DOHH2 (cell line): ENCODE measurements around the gene FAM241B.

Source experiments
- H3F3A ChIP-seq: fragments of 200-600 bp; sonication (generic), shearing (Covaris generic); 2 replicates; pipeline ENCODE4 v1.6.0; 2016; ENCODE audit warnings: antibody characterized with exemption, mild to moderate bottlenecking; ENCODE audit not compliant: control insufficient read depth, insufficient read depth
- H3K27ac ChIP-seq: fragments of 200-600 bp; sonication (generic); 2 replicates; pipeline ENCODE4 v1.5.1; 2014; ENCODE audit warnings: low read depth, mild to moderate bottlenecking, low read length, moderate library complexity
- H3K27me3 ChIP-seq: fragments of 200-600 bp; sonication (generic); 2 replicates; pipeline ENCODE4 v1.6.1; 2014; ENCODE audit warnings: mild to moderate bottlenecking, low read length, mixed read lengths; ENCODE audit not compliant: control insufficient read depth
- H3K36me3 ChIP-seq: fragments of 200-600 bp; sonication (generic); 2 replicates; pipeline ENCODE4 v1.6.1; 2014; ENCODE audit warnings: mild to moderate bottlenecking, low read length, moderate library complexity, mixed read lengths; ENCODE audit not compliant: control insufficient read depth
- H3K4me1 ChIP-seq: fragments of 200-600 bp; sonication (generic); 2 replicates; pipeline ENCODE4 v1.6.1; 2014; ENCODE audit warnings: mild to moderate bottlenecking, low read length, mixed read lengths; ENCODE audit not compliant: control insufficient read depth
- H3K4me2 ChIP-seq: fragments of 200-600 bp; sonication (generic); 2 replicates; pipeline ENCODE4 v1.6.0; 2014; ENCODE audit warnings: mild to moderate bottlenecking, low read length, moderate library complexity
- H3K4me3 ChIP-seq: fragments of 200-600 bp; sonication (generic); 2 replicates; pipeline ENCODE4 v1.5.1; 2014; ENCODE audit warnings: mild to moderate bottlenecking, low read length, mixed read lengths
- H3K79me2 ChIP-seq: fragments of 200-600 bp; sonication (generic); 2 replicates; pipeline ENCODE4 v1.6.1; 2014; ENCODE audit warnings: mild to moderate bottlenecking, low read length, mixed read lengths; ENCODE audit not compliant: control insufficient read depth
- H3K9me2 ChIP-seq: fragments of 200-600 bp; sonication (generic); replicated peaks from 2 replicates; pipeline ENCODE4 v1.6.1; 2014; ENCODE audit warnings: mild to moderate bottlenecking, low read length, mixed read lengths; ENCODE audit not compliant: control insufficient read depth
- H3K9me3 ChIP-seq: fragments of 200-600 bp; sonication (generic); 2 replicates; pipeline ENCODE4 v1.6.1; 2014; ENCODE audit warnings: antibody characterized with exemption, low read length, mixed read lengths; ENCODE audit not compliant: control insufficient read depth, insufficient read depth
- H4K20me1 ChIP-seq: fragments of 200-600 bp; sonication (generic); 2 replicates; pipeline ENCODE4 v1.6.0; 2014; ENCODE audit warnings: low read depth, mild to moderate bottlenecking, antibody characterized with exemption, low read length, moderate library complexity; ENCODE audit not compliant: control insufficient read depth, insufficient read depth
- EZH2phosphoT487 ChIP-seq: fragments of 200-600 bp; sonication (generic); IDR thresholded peaks from 2 replicates; pipeline ENCODE4 v1.6.1; 2017; ENCODE audit warnings: borderline replicate concordance, mild to moderate bottlenecking, antibody characterized with exemption, low read length, moderate library complexity, mixed read lengths
- TF ChIP-seq, protein P1 (sequence below): fragments of 200-600 bp; sonication (generic); IDR thresholded peaks from one replicate; pipeline ENCODE4 v1.5.1; 2014; ENCODE audit warnings: antibody characterized with exemption, mild to moderate bottlenecking, low read depth, low read length; ENCODE audit not compliant: poor library complexity, severe bottlenecking

FAM241B gene

DNA sequence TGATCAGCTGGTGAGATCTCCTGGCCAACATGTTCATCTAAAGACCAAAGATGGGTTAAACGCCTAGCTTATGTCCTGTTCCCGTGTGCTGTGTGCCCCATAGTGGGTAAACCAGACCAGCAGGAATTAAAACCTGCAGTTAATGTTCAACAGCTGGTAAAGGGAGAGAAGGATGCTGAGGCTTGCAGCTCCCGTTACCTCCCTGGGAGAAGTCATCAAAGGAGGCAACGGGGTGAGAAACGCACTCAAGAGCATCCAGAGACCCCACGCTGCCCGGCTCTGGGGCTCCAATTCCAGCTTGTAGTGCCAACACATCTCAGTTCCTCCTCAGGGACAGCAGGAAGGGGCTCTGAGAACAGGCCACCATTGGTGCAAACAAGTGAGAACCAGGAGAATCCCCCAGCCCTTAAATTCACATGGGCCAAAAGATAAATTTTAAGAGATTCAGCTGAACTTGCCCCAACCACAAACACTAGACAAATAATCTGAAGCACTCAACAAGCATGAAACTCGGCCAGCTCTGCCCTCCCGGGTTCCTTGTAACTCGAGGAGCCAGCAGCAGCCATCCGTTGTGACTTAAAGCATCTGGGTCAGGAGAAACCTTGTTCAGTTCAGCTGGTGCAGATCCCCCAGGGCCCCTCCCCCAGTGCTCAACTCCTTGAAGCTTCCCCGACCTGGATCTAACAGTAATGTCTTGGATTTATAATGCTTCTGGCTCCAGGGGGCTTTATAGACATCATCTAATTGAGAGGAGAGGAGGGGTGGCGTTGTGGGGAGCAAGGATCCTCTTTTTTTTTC lies 29.4 kb downstream of the FAM241B start:
- H3K27ac ChIP-seq = no peak overlapping the region
- peaks cover 8% of the 10 kb centered on the region; the same call in 1 of the 2 replicates for H3K27me3 ChIP-seq
- H3K36me3 ChIP-seq = no peaks in the 10 kb centered on the region
- no peaks in the 10 kb centered on the region for H3F3A ChIP-seq
- H3K79me2 ChIP-seq = no peaks in the 10 kb centered on the region
- H3K4me3 ChIP-seq = no peak overlapping the region
- H3K4me2 ChIP-seq = no peak overlapping the region
- no peak for TF ChIP-seq EZH2phosphoT487
- TF ChIP-seq, protein P1, sequence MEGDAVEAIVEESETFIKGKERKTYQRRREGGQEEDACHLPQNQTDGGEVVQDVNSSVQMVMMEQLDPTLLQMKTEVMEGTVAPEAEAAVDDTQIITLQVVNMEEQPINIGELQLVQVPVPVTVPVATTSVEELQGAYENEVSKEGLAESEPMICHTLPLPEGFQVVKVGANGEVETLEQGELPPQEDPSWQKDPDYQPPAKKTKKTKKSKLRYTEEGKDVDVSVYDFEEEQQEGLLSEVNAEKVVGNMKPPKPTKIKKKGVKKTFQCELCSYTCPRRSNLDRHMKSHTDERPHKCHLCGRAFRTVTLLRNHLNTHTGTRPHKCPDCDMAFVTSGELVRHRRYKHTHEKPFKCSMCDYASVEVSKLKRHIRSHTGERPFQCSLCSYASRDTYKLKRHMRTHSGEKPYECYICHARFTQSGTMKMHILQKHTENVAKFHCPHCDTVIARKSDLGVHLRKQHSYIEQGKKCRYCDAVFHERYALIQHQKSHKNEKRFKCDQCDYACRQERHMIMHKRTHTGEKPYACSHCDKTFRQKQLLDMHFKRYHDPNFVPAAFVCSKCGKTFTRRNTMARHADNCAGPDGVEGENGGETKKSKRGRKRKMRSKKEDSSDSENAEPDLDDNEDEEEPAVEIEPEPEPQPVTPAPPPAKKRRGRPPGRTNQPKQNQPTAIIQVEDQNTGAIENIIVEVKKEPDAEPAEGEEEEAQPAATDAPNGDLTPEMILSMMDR = no peak
- H4K20me1 ChIP-seq = no peaks in the 10 kb centered on the region
- H3K9me2 ChIP-seq = no peaks in the 10 kb centered on the region
- no peaks in the 10 kb centered on the region for H3K9me3 ChIP-seq
- H3K4me1 ChIP-seq = no peaks in the 10 kb centered on the region

DNA sequence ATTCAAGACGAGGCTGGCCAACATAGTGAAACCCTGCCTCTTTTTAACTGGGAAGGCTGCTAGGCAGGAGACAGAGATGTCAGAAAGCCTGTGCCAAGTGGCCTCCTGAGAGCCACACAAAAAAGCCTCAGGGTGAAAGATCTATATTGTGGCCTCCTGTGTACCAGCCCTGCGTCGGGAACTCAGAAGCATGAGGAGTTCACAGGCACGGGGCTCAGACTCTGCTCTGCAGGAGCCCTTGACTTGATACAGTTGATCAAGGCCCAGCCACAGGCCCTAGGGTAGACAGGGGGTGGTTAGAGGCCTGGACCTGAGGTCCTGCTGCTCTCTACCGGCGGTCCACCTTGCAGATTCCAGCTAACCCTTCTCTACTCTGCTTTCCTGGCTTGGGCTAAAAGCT lies 30.2 kb downstream of the FAM241B start:
- H3K27ac ChIP-seq = no peak overlapping the region
- no peak for TF ChIP-seq EZH2phosphoT487
- TF ChIP-seq, protein P1 = no peak
- H3K4me2 ChIP-seq = no peak overlapping the region
- H4K20me1 ChIP-seq = no peaks in the 10 kb centered on the region
- H3K4me3 ChIP-seq = no peak overlapping the region
- H3K4me1 ChIP-seq = no peaks in the 10 kb centered on the region
- H3K79me2 ChIP-seq = no peaks in the 10 kb centered on the region
- H3K9me2 ChIP-seq = no peaks in the 10 kb centered on the region
- H3K9me3 ChIP-seq = no peaks in the 10 kb centered on the region
- H3K36me3 ChIP-seq = no peaks in the 10 kb centered on the region
- no peaks in the 10 kb centered on the region for H3F3A ChIP-seq
- peaks cover 8% of the 10 kb centered on the region; the same call in 1 of the 2 replicates for H3K27me3 ChIP-seq

DNA sequence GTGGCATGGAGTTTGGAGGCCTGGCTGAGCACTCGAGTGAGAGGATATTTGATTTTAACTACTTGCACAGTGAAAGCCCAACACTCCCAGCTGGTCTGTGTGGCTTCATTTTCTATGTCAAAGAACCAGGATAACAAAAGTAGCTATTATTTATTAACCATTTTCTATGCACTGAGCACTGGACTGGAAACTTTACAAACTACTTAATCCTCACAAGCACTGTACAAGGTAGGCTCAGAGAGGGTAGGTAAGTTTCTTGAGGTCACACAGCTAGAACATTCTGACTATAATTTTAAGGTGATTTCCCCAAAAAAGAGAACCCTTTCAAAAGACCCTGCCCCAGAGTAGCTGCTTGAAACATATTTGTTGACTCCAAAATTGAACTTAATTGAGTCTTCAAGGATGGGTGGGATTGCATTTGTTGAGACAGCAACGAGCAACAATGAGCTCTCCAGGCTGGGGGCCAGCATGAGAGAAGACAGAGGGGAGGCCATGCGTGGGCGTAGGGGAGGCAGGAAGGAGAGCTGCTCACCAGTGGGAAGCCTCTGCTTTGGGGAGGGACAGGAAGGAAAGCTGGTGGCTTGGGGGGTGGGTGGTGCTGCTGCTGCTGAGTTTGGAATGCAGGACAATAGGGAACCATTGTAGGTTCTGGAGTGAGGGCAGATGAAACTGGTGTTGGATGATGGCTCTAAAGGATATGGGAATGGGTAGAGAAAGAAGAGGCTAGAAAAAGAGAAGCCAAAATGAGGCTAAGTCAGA lies 31.5 kb downstream of the FAM241B start:
- Histone ChIP-seq H3K9me2 (no peaks in the 10 kb centered on the region), H3K4me3 (no peak overlapping the region), H4K20me1 (no peaks in the 10 kb centered on the region), H3K9me3 (no peaks in the 10 kb centered on the region), H3K79me2 (no peaks in the 10 kb centered on the region), H3K36me3 (no peaks in the 10 kb centered on the region), H3K27ac (no peak overlapping the region), H3K27me3 (peaks cover 8% of the 10 kb centered on the region; the same call in 1 of the 2 replicates), H3K4me1 (no peaks in the 10 kb centered on the region), H3F3A (no peaks in the 10 kb centered on the region), H3K4me2 (no peak overlapping the region)
- TF ChIP-seq, protein P1 = no peak
- TF ChIP-seq EZH2phosphoT487 = no peak
